GM18517 (cell line): ENCODE data around the gene PLEKHH1.

Source experiments
- ATAC-seq: cut with Tn5 transposase; IDR thresholded peaks from one replicate; pipeline ENCODE4 v1.9.1; 2021; ENCODE audit warnings: mild to moderate bottlenecking, moderate library complexity; ENCODE audit not compliant: unreplicated experiment

Gene PLEKHH1

DNA sequence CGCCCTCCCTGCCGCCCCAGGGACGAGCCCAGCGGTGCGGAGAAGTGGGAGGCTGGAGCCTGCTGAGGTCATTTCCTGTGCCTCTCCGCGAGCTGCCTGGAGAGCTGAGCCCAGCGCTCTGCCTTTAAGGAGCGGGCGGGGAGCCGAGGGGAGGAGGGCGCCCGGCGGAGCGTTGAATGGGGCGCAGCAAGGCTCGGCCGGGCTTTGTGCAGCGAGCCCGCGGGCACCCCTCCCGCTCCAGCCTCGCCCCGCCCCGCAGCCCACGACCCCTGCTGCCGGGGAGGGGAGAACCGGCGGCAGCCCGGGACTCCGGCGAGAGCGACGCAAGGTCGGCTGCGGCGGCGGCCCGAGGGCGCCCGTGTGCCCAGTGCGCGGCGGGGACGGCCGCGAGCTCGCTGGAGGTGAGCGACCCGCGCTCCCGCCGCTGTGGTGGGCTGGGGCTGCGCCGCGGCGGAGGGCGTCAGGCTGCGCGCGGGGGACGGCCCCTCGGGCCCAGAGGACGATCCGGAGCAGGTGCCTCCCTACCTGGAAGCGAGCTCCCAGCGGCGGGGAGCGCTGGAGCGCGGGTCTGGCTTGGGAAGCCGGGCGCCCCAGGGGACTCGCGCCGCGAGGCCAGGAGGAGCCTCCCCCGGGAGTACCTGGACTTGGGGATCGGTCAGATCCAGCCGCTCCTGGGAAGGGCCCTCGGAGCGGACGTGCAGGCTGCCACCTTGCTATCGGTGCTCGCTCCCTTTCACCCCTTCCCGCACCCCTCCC is at the start of gene PLEKHH1:
Gene PLEKHH1 (plus strand): TSS at position 293 of the 756 bp plus-strand sequence. CDS start 8,578 bp downstream, outside the sequence.
- no peak for ATAC-seq

DNA sequence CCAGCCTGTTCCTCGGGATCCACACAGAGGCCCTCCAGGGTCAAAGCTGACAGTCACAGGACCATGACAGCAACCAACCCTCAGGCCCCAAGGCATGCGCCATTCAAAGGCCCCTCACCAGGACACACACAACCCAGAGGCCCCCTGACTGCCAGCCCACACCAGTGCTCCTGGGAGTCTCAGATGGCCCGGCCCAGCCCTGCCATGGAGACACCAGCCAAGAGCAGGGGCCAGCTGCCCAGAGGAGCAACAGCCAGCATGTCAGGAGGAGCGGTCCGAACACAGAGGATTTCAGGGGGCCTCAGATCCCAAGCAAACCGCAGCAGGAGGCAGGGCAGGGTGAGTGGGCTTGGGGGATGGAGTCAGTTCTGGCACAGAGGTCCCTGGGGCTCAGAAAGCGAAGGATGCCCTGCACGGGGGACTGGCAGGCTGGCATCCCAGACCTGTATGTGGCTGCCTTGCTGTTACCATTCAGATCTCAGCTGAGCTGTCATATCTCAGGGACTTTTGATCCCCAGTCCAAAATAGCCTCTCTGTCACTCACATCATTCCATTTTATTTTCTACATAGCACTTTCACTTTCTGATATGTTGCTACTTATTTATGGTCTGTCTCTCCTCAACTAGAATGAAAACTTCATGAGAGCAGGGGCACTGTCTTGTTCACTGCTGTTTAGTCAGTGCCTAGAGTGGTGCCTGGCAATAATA is 49.4 kb upstream of the PLEKHH1 start:
- ATAC-seq: no peak

DNA sequence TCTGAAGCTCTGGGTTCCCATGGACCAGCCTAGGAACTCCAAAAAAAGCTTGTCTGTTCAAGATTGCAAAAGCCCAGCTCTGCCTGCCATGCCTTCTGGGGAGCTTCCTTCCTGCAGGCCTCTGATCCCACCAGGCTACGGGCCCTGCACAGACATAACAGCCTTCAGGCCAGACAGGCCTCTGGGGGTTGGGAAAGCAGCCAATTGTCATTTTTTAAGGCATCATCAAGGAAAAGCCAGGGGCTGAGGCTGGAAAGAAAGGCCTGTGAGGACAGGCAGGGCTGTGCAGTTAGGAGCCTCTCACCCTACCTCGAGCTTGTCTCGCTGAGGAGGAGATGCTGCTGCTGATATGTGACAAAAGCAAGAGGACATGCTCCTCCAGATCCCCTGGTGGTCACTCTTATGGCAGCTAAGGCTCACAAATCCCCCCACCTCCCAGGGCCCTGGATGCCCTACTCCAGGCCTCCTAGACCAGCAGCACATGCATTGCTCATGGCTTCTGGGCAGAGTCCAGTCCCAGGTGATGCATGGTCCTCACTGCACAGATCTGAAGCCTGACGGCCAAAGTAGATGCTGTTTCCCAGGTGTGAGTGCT is 47.5 kb upstream of the PLEKHH1 start:
- ATAC-seq: no peak

DNA sequence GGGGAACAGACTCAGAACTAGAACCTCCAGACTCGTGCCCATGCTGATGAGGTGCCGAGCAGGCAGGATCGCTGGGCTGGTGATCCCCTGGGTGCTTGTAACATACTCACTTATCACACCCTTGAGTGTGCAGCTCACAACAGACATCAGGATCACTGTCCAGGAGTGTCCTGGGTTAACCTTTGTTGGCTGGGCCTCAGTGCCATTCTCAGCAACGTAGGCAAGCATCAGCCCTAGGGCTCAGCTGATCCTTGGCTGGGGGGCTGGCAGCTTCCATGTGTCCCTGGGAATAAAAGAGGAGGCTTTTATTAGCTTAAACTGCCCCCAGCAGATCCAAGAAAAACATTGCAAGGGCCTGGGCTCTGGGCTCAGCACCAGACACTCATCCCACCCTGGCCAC is 46.2 kb upstream of the PLEKHH1 start:
- no peak for ATAC-seq

DNA sequence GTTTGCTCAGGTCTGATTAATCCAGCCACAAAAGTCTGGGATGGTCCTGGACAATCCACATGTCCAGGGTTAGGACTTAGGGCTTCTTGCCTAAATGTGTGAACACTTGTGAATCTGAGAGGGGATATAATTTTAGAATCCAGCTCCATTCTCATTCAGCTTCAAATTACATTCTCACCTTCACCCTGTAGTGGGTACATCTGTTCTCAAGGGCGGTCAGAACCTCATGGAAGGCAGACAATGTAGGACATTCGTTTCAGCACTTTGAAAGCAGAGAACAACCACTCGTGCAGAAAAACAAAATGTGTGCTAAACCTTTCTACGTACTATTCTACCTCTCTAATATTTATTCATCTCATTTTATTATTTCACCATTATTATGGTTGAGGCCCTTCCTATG is 45.8 kb upstream of the PLEKHH1 start:
- no peak for ATAC-seq

DNA sequence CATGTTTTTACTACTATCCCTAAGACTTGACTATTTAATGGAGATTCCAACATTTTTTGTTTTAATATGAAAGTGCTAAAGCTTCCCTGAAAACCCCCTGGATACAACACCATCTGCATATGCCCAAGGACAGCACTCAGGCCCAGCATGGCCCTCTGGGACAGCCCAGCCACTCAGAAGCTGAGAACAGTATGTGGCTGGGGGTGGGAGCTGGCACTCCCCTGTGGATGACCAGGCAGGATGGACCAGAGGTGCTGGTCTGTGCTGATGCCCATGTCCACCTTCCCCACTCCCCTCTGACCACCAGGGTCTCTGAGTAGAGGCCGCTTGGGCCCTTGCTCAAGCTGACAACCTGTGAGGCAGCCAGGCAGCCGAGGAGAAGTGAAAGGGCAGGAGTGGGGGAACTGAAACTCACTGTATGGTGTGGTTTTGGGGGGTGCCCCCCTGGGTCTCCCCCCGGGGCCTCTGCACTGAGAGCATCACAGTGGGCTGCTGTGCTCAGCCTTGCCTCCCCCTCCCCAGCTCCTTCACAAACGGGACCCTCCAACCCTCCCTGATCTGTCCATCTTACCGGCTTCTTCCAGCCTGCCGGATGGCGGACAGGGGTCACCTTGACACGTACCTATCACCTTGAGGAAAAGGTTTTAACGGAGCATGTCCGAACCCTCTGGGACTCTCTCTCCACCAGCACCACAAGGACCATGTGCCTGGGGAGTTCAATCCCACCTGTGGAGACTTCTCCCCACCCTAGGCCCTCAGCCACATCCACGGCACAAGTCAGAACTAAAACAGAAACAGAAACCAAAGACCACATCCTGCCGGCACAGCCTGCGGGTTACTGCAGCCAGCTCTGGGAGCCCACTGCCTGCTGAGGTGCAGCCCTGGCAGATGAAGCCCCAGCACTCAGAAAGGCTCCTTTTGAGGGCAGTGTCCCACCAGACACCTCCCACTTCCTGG is 44.9 kb upstream of the PLEKHH1 start, which contains the start of gene TMEM229B:
Gene TMEM229B (minus strand): TSS at position 785 of the 957 bp plus-strand sequence. CDS start 14,798 bp downstream, outside the sequence.
- ATAC-seq: peak; percentile 94

DNA sequence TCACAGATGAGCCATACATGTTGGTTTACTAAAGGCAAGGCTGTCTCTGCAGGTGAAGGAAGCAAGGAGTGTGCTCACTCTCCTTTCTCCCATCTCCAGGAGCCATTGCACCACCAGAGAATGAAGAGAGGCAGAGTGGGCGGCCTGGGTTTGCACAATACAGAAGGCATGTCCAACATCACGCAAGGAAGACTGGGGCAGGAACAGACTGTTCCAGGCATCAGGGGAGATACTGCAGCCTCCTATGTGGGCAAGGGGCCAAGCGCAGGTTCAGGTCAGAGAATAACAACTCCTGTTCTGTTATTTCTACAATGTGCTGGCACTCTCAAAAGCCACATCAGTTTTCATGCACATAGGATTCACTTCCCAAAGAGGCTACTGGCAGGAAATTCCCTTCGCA is 42.9 kb upstream of the PLEKHH1 start:
- ATAC-seq: no peak

DNA sequence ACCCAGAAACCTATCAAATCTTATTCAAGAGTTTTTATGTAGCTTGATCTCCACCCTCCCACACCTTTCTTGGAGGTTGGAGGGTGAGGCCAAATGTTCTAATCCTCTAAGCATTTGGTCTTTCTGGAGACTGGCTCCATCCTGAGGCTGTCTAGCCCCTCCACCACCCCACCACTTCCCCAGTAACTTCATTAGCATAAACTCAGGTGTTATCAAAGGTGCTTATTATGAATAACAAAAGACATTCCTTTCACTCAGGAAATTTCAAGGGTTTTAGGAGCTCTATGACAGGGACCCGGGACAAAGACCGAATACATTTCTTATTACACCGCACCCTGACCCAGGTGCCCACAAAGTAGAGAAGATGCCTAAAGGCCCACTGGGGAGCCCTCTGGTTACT is 41.8 kb upstream of the PLEKHH1 start:
- no peak for ATAC-seq

DNA sequence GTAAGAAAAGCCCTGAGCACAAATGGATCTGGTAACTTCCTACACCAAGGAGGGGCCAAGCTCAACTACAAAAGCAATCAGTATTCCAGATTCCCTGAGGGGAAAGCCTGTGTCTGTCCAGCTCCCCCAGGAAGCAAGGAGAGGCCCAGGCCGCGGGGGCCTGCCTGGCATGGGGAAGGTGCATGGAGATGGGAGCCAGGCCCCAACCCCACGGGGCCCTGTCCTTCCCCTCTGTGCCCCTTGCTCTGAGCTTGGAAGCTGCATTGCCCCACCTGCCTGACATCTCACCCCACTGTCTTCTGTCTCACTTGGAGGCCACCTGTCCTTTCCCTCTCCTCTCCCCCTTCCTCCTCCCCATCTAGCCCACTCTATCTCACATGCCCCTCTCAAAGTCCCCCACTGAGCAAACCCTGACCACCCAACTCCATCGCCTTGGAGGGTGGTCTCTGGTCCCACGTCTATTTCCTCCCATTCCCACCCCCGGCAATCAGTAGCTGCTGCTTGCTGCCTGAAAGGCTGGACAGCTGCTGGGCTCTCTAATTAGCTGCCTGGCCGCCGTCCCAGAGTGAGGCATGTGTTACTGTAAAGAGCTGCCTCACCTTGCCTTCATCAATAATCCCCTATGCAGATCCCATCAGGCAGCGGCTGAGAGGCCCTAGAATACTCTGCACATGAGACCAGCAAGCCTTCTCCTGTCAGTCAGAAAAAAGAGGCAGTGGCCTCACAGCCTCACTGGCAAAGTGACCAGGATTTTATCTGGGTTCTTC is 41.2 kb upstream of the PLEKHH1 start:
- no peak for ATAC-seq

DNA sequence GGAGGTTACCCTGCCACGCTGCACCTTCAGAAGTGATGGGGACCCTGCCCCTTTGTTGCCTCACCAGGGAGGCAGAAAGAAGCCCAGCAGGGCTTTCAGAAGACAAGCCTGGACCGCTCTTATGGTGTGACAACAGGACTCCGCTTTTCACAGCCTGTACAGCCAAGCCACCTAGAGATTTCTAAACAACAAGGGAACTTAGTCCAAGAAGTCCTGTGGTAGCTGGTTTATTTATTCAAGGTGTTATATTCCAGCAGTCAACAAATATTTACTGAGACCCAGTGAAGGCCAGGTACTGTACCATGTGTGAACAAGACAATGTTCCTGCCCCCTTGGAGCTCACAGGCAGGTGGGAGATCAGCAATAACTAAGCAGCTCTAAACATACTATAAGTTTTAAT is 40.6 kb upstream of the PLEKHH1 start:
- no peak for ATAC-seq

DNA sequence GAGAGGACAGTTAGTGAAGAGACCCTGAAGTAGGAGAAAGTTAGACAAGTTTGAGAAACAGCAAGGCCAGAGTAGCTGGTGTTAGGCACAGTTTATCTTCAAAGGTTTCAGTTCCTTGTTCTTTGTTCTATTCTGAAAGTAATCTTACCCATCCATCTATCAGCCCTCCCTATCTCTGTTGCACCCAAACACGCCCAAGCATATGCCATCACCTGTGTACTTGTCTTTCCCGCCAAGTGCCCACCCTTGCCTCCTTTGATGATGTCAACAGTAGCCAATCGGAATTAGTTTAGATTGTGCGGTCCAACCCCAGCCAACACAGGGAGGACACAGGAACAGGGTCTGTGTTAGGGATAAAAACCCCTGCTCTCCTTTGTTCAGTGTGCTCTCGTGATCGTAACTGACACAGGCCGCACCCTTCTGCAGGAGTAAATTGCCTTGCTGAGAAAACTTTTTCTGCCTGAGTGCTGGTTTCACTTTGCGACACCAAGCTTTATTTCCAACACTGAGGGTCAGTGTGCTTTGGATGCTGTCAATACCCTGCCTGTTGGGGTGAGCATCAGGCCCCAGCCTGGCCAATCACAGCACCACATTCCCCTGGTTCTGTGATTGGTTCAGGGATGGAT is 39.9 kb upstream of the PLEKHH1 start:
- no peak for ATAC-seq

DNA sequence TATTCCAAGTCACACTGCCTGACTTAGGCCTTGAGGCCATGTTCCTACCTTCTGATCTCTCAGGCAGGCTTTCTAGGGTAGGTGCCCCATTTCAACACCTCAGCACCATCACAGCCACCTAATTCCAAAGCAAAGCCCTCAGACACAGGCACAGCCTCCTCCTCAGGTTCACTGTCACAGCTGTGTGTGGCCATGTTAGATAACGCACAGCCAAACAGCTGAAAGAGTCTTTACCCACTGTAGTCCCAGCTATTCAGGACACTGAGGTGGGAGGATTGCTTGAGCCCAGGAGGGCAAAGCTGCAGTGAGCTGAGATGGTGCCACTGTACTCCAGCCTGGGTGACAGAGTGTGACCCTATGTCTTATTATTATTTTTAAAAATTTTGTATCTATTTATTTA is 37.3 kb upstream of the PLEKHH1 start:
- no peak for ATAC-seq

DNA sequence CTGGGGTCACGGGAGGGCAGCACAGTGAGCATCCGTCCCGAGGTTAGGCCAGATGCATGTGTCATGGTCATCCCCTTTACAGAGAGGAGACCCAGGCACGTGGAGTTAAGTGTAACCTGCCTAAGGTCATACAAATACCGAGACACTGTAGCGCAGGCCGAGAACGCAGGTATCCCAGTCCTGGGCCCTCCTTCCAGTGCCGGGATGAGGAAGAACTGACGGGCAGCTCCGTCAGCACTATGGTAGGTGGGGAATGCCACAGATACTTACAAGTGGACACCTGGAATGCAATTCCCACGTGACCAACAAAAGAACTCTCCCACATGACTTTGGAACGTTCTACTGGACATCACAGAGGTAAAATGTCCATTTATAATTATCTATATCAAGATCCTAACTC is 35.9 kb upstream of the PLEKHH1 start:
- ATAC-seq: no peak

DNA sequence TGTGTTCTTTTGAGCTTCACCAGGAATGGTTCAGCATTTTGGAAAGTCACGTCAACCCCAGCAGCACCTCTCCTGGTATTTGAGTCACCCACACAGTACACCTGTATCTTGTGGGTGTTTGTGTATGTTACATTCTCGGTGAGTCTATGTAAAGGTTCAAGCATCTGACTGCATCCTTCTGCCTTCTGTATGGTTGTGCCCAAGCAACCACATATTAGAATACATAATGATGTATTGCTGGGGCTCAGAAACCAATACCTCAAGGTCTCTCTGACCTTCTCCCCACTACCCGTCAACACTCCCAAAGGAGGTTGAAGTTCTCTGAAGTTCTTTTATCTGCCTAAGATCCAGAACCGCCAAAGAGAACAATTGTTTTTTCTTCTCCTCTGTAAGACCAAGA is 35.4 kb upstream of the PLEKHH1 start:
- ATAC-seq: no peak

DNA sequence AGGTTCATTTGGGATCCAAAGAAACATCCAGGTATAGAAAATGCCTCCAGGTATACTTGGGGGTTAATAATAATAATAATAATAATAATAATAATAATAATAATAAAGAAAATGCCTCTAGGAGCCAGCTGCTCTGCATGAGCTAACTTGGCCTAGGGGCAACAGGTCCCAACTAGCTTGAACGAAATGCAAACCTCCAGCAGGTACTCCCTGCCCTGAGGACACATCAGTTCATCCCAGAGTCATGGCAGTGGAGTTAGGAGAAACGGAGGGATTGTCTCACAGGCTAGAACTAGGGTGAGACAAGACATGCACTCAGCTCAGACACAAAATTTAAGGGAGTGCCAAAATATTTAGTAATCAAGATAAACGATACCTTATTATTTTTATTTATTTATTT is 32.1 kb upstream of the PLEKHH1 start:
- ATAC-seq: no peak

DNA sequence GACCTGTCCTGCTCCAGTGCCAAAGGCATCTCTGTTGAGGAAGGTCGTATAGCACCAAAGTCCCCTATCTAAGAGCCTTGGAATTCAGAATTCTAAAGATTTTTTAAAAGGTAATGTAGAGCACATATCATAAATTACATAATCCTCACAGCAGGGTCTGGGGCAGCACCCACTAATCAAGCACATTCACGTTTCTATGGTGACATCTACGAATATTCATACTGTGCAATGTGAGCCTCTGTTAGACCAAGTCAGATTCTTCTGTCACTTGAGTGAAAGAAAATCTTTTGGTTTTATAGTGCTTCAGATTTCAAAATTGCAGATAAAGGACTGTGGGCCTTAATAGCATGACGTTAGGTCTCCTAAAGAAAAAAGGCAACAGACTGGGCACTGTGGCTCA is 31.4 kb upstream of the PLEKHH1 start:
- ATAC-seq: no peak

DNA sequence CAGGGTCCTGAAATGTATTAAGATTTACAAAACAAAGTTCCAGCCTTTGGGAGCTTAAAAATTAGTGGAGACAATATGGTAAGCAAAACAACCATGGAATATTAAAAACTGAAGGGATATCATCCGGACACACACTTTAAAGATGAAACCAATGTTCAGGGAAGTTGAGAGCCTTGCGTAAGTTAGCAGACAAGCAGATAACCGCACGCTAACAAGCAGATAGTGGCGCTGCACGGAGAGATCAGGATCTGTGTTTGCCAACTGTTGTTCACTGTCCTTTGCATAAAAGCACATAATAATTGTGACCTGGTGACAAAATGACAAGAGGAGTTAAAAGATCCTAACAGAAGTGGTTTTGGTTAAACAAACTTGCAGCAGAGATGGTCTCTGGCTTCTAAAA is 30.2 kb upstream of the PLEKHH1 start:
- no peak for ATAC-seq

DNA sequence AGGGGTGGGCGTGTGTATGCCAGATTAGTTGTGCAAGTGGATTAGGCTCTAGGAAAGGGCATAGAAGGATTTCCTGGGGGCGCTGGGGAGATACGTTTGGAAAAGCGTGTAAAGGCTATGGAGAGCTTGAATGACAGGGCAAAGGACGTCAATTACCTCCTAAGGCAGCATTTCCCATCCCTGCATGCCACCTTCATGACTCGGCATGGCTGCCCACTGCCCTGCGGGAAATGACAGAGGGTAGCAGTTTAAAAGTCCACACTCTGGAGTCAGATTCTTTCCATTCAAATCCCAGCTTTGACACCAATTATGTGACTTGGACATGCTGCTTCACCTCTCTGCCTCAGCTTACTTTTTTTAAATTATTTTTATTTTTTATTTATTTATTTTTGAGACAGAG is 29.8 kb upstream of the PLEKHH1 start:
- ATAC-seq: no peak

DNA sequence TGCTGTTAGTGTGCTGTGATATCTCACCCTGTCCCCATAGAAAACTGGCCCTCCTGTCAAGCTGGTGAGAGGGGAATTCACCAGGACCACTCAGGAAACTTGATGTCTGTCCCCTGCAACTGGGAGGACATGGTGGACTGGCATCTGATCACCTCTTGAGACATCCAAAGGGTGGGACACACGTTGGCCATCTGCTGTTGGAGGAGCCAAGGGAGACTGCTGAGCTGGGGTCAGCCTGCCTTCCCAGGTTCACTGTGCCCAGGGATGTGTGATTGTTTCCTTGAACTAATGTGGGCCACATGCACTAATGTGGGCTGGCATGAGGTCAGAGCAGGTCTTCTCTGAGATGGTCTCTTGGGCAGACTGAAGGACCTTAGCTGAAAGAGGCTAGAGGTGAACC is 27.8 kb upstream of the PLEKHH1 start:
- no peak for ATAC-seq

DNA sequence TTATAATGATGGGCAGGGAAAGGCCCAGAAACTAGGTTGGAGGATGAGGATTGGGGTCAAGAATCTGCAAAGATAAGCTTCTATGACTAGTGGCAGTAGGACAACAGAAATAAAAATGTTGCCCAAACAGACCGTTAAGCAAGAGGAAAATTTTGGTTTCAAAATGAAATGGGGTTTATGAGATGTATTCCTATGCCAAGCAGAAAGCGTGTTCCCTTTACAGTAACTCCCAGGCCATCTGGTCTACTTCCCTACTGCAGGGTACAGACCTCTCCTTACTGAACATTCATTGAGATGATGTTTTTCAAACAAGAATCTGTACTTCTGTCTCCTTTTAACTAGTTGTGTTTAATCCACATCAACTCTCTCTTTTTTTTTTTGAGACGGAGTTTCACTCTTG is 24.1 kb upstream of the PLEKHH1 start:
- no peak for ATAC-seq
